ENCODE data around the gene ETFBKMT. TPM values are rescaled to one million over a fixed set of nuclear protein-coding genes. Genes with fewer than 3 reads are reported as not detected.

ETFBKMT gene, protein sequence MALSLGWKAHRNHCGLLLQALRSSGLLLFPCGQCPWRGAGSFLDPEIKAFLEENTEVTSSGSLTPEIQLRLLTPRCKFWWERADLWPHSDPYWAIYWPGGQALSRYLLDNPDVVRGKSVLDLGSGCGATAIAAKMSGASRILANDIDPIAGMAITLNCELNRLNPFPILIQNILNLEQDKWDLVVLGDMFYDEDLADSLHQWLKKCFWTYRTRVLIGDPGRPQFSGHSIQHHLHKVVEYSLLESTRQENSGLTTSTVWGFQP
- 0.66 to 1.4 TPM (median 1.1 TPM) in 5 replicates for total RNA-seq (2022; extraction: Qiagen RNA extraction; ENCODE audit: low read depth)

DNA sequence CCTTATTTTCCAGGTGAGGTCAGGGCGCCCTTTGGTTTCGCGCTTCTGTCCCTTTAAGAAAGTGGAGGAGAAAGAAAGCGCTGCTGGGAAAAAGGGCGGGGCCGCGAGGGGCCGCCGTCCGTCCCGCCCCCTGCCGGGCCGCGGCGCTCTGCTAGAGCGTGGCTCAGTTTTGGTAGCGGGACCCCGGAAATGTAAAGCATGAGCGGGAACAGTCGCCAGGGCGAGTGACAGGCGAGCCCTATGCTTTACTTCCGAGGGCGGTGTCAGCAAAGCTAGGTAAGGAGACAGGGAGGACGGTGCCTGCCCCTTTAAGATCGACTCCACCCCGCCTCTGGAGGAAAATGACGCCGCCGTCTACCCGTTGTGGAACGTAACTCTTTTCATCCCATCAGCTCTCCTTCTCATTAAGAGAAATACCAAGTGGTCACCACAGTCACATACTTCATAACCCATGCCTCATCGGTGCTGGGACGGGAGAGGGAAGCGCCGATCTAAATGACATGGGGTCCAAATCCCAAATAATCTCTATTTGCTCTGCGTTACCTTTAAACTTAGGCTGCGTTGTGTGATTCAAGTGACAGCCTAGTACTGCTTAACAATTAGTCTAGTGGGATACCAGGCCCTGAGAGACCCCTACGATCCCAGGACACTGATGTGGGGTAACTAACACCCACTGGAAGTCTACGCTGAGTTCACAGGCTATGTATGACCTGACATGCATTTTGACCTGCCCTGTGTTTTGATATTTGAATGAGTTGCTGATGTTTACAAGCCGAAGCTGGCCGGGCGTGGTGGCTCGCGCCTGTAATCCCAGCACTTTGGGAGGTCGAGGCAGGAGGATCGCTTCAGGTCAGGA, at the start of gene ETFBKMT:
Gene ETFBKMT, plus strand, starts transcription at position 602 of the 856 bp plus-strand sequence. CDS start 2,266 bp downstream, outside the sequence.

Other genes with a start within 250 kb of the ETFBKMT start
- 13.5 to 16.5 TPM (median 15.0 TPM) in 5 replicates for gene DENND5B, start 68.6 kb upstream of the ETFBKMT start, total RNA-seq (2022; extraction: Qiagen RNA extraction; ENCODE audit: low read depth)
- 11.3 to 13.0 TPM (median 12.2 TPM) in 5 replicates for gene AMN1, start 69.3 kb downstream of the ETFBKMT start, total RNA-seq (2022; extraction: Qiagen RNA extraction; ENCODE audit: low read depth)